HCT116 (cell line): ENCODE results near the gene FRY. TPM values are rescaled to one million over a fixed set of nuclear protein-coding genes. Genes with fewer than 3 reads are reported as not detected.

Experiments used
- ATAC-seq: fragments of 200-7000 bp; cut with Tn5 transposase; 2 replicates; pipeline ENCODE4 v1.9.1; 2020; ENCODE audit warnings: mild to moderate bottlenecking, moderate library complexity
- BruUV-seq: library from RNA; stranded (reverse); fragments of 400-500 nt; replicated peaks from 2 replicates; lab custom pipeline; 2021; lab: Mats Ljungman, UMichigan
- CTCF ChIA-PET: fragments of 300-600 bp; sonication (Branson Sonifier 250); formaldehyde crosslinking; loops from one replicate; lab custom pipeline; 2021; ENCODE audit warnings: antibody characterized with exemption; lab: Charles Lee
- POLR2A ChIA-PET: fragments of 300-600, 350-600 bp; sonication (Branson Sonifier 250); formaldehyde crosslinking; loops from one replicate; lab custom pipeline; 2021; ENCODE audit warnings: antibody characterized with exemption; lab: Charles Lee
- RAD21 ChIA-PET, 2 experiments: fragments of 300-600 bp; sonication (Branson Sonifier 250); formaldehyde crosslinking; loops; one replicate each; lab custom pipeline; 2023; ENCODE audit warnings: low total read pairs in 2 of 2; ENCODE audit not compliant: uncharacterized antibody in 2 of 2, unreplicated experiment in 2 of 2, low non-redundant PET in 1 of 2; lab: Charles Lee
- DNase-seq: peaks from one replicate; pipeline ENCODE4 v3.0.0-alpha.2; 2010; ENCODE audit warnings: low read depth, low spot score
- H2AFZ ChIP-seq: fragments of 200-600 bp; shearing (Covaris generic), sonication (generic); 2 replicates; pipeline ENCODE4 v1.6.1; 2017; ENCODE audit warnings: low read depth, mixed run types, mixed read lengths, antibody characterized with exemption, low read length; ENCODE audit not compliant: poor library complexity, severe bottlenecking
- H3K27ac ChIP-seq: 2 replicates; pipeline ENCODE4 v1.5.1; 2012; ENCODE audit warnings: low read depth, low read length
- H3K27me3 ChIP-seq: fragments of 200-600 bp; sonication (generic); 2 replicates; pipeline ENCODE4 v1.6.1; 2016; ENCODE audit warnings: mixed run types, low read length, mixed read lengths; ENCODE audit not compliant: insufficient read depth
- H3K36me3 ChIP-seq, 2 experiments: fragments of 200-500 bp in 1 of 2; fragments of 200-600 bp in 1 of 2; sonication (Bioruptor generic) in 1 of 2; sonication (generic) in 1 of 2; 2 replicates each; pipeline versions ENCODE4 v1.5.1 to v1.6.1; 2014 to 2016; ENCODE audit warnings: low read length in 2 of 2, inconsistent platforms in 1 of 2, mixed read lengths in 1 of 2, mixed run types in 1 of 2; ENCODE audit not compliant: insufficient read depth in 2 of 2, control insufficient read depth in 1 of 2
- H3K4me1 ChIP-seq, 2 experiments: fragments of 200-600 bp in 1 of 2; sonication (generic) in 1 of 2; 2 replicates each; pipeline versions ENCODE4 v1.5.1 to v1.6.1; 2012 to 2017; ENCODE audit warnings: low read length in 2 of 2, inconsistent platforms in 1 of 2, mild to moderate bottlenecking in 1 of 2, mixed read lengths in 1 of 2, mixed run types in 1 of 2, moderate library complexity in 1 of 2; ENCODE audit not compliant: insufficient read depth in 2 of 2, control insufficient read depth in 1 of 2
- H3K4me2 ChIP-seq: fragments of 200-600 bp; sonication (generic); 2 replicates; pipeline ENCODE4 v1.6.1; 2017; ENCODE audit warnings: mixed run types, low read length, mixed read lengths
- H3K4me3 ChIP-seq, 2 experiments: fragments of 200-600 bp in 1 of 2; sonication (generic) in 1 of 2; replicated peaks in 1 of 2; 2 replicates each; pipeline ENCODE4 v1.5.1; 2011 to 2016; ENCODE audit warnings: low read length in 2 of 2, control low read depth in 1 of 2, low read depth in 1 of 2, mild to moderate bottlenecking in 1 of 2, mixed read lengths in 1 of 2, mixed run types in 1 of 2
- H3K79me2 ChIP-seq: fragments of 200-600 bp; sonication (generic); 2 replicates; pipeline ENCODE4 v1.6.1; 2017; ENCODE audit warnings: mild to moderate bottlenecking, mixed run types, low read length, moderate library complexity, mixed read lengths; ENCODE audit not compliant: insufficient read depth
- H3K9ac ChIP-seq: fragments of 200-600 bp; sonication (generic); 2 replicates; pipeline ENCODE4 v1.6.1; 2016; ENCODE audit warnings: low read length, mixed read lengths
- H3K9me2 ChIP-seq: fragments of 200-600 bp; sonication (generic), shearing (Covaris generic); 2 replicates; pipeline ENCODE4 v1.6.1; 2017; ENCODE audit warnings: mixed run types, mild to moderate bottlenecking, moderate library complexity; ENCODE audit not compliant: insufficient read depth
- H3K9me3 ChIP-seq, 2 experiments: fragments of 200-500 bp in 1 of 2; fragments of 200-600 bp in 1 of 2; sonication (Bioruptor generic) in 1 of 2; sonication (generic) in 1 of 2; 2 replicates each; pipeline ENCODE4 v1.6.1; 2014 to 2017; ENCODE audit warnings: low read length in 2 of 2, mixed read lengths in 2 of 2, inconsistent platforms in 1 of 2, low read depth in 1 of 2, mild to moderate bottlenecking in 1 of 2, mixed run types in 1 of 2, moderate library complexity in 1 of 2; ENCODE audit not compliant: control insufficient read depth in 1 of 2, insufficient read depth in 1 of 2
- H4K20me1 ChIP-seq: fragments of 200-600 bp; sonication (generic), shearing (Covaris generic); 2 replicates; pipeline ENCODE4 v1.6.1; 2017; ENCODE audit warnings: mixed run types, mild to moderate bottlenecking, moderate library complexity; ENCODE audit not compliant: insufficient read depth
- CBX3 ChIP-seq: IDR thresholded peaks from 2 replicates; pipeline ENCODE4 v1.6.1; 2012; ENCODE audit warnings: low read depth
- CEBPB ChIP-seq: IDR thresholded peaks from 2 replicates; pipeline ENCODE4 v1.6.1; 2012; ENCODE audit warnings: low read depth
- EGR1 ChIP-seq: IDR thresholded peaks from 2 replicates; pipeline ENCODE4 v1.6.1; 2012; ENCODE audit warnings: low read depth
- ELF1 ChIP-seq: IDR thresholded peaks from 2 replicates; pipeline ENCODE4 v1.6.1; 2012; ENCODE audit warnings: low read depth, borderline replicate concordance
- EZH2 ChIP-seq: fragments of 200-600 bp; sonication (generic); IDR thresholded peaks from 2 replicates; pipeline ENCODE4 v1.6.1; 2017; ENCODE audit warnings: antibody characterized with exemption, mixed run types
- FOSL1 ChIP-seq: IDR thresholded peaks from 2 replicates; pipeline ENCODE4 v1.6.1; 2012; ENCODE audit warnings: low read depth
- JUND ChIP-seq: IDR thresholded peaks from 2 replicates; pipeline ENCODE4 v1.6.1; 2012
- MAX ChIP-seq: IDR thresholded peaks from 2 replicates; pipeline ENCODE4 v1.6.1; 2012
- POLR2A ChIP-seq: IDR thresholded peaks from 2 replicates; pipeline ENCODE4 v1.7.0; 2011; ENCODE audit warnings: borderline replicate concordance; ENCODE audit not compliant: insufficient read depth, insufficient read length; ENCODE audit errors: extremely low read depth
- POLR2AphosphoS5 ChIP-seq: IDR thresholded peaks from 2 replicates; pipeline ENCODE4 v1.6.1; 2011; ENCODE audit warnings: mild to moderate bottlenecking, low read depth, low read length, moderate library complexity
- SIN3A ChIP-seq: IDR thresholded peaks from 2 replicates; pipeline ENCODE4 v1.6.1; 2012; ENCODE audit warnings: low read depth
- SP1 ChIP-seq: IDR thresholded peaks from 2 replicates; pipeline ENCODE4 v1.6.1; 2012; ENCODE audit warnings: low read depth
- SRF ChIP-seq: IDR thresholded peaks from 2 replicates; pipeline ENCODE4 v1.6.1; 2012; ENCODE audit warnings: low read depth
- YY1 ChIP-seq: IDR thresholded peaks from 2 replicates; pipeline ENCODE4 v1.6.1; 2011; ENCODE audit warnings: low read length, low read depth, moderate library complexity, mild to moderate bottlenecking; ENCODE audit not compliant: insufficient replicate concordance; ENCODE audit errors: extremely low read depth
- ZBTB33 ChIP-seq: IDR thresholded peaks from 2 replicates; pipeline ENCODE4 v1.6.1; 2011; ENCODE audit warnings: mild to moderate bottlenecking, low read length, moderate library complexity; ENCODE audit not compliant: insufficient replicate concordance; ENCODE audit errors: extremely low read depth
- ZFX ChIP-seq: fragments of 450-650 bp; IDR thresholded peaks from 2 replicates; pipeline ENCODE4 v1.6.1; 2017
- ZNF274 ChIP-seq: fragments of 200-500 bp; sonication (Bioruptor generic); IDR thresholded peaks from 2 replicates; pipeline ENCODE4 v1.6.1; 2014; ENCODE audit warnings: mild to moderate bottlenecking, low read depth, low read length, inconsistent platforms
- intact Hi-C: fragments of 100-400 bp; cut with micrococcal nuclease; formaldehyde crosslinking; loops from 2 replicates; pipeline ENCODE4 v1.10.0; 2022
- total RNA-seq: library from RNA; stranded (reverse); gene quantifications from one replicate; pipeline ENCODE4 v1.2.1, GENCODE V29; 2021; ENCODE audit not compliant: unreplicated experiment

Gene FRY
- total RNA-seq, 1 experiment from 2014 or later: 1.4 TPM

- Histone ChIP-seq H3K9me3 (no peaks in the 10 kb centered on the region), H4K20me1 (no peaks in the 10 kb centered on the region), H3K9me2 (no peaks in the 10 kb centered on the region), H3K4me2 (no peak overlapping the region), H3K36me3 (no peaks in the 10 kb centered on the region), H3K9ac (no peak overlapping the region), H3K27ac (no peak overlapping the region), H3K79me2 (no peaks in the 10 kb centered on the region), H2AFZ (no peak overlapping the region), H3K27me3 (no peaks in the 10 kb centered on the region), H3K4me3 (no peak overlapping the region), H3K4me1 (no peaks in the 10 kb centered on the region)
- CTCF ChIA-PET: interaction anchor here (1.3 kb wide), 2 partner anchors 70 to 128 kb away, joined by 3 read pairs; no protein-coding TSS in a partner anchor
- intact Hi-C loops: no loop called here
- RAD21 ChIA-PET: no interaction called here
- BruUV-seq: no TSS peak
- ATAC-seq: no peak
- POLR2A ChIA-PET: no interaction called here
- no peak for DNase-seq
- TF ChIP-seq ZNF274 (no peak), FOSL1 (no peak), POLR2AphosphoS5 (no peak), SP1 (no peak), EZH2 (no peak), YY1 (no peak), SIN3A (no peak), EGR1 (no peak), SRF (no peak), POLR2A (no peak), CEBPB (no peak)
Measured at GRCh38 chr13:32037471-32037870, 5.9 kb downstream of the FRY start.

GRCh38 chr13:32038343-32038742 lies 6.8 kb downstream of the FRY start:
- BruUV-seq: no TSS peak
- ChIA-PET CTCF (interaction anchor here (1.3 kb wide), 2 partner anchors 71 to 129 kb away, joined by 3 read pairs; no protein-coding TSS in a partner anchor), RAD21 (no interaction called here), POLR2A (no interaction called here)
- Histone ChIP-seq H2AFZ (no peak overlapping the region), H3K9ac (no peak overlapping the region), H3K79me2 (no peaks in the 10 kb centered on the region), H3K36me3 (no peaks in the 10 kb centered on the region), H4K20me1 (no peaks in the 10 kb centered on the region), H3K27me3 (no peaks in the 10 kb centered on the region), H3K4me1 (no peaks in the 10 kb centered on the region), H3K27ac (no peak overlapping the region), H3K4me2 (no peak overlapping the region), H3K9me3 (no peaks in the 10 kb centered on the region), H3K4me3 (no peak overlapping the region), H3K9me2 (no peaks in the 10 kb centered on the region)
- no peak for DNase-seq
- intact Hi-C loops: no loop called here
- TF ChIP-seq EZH2 (no peak), CEBPB (no peak), CBX3 (no peak), SP1 (no peak), SRF (no peak), ZBTB33 (no peak), ELF1 (no peak), ZFX (no peak), POLR2AphosphoS5 (no peak), MAX (no peak), JUND (no peak)
- no peak for ATAC-seq
